Testis (tissue), 2 donors: ENCODE measurements around the gene TAAR5.

Source experiments
- CTCF ChIP-seq, 3 experiments: fragments of 450-650 bp in 2 of 3; fragments of 200-600 bp in 1 of 3; sonication (generic) in 1 of 3; IDR thresholded peaks; one replicate each; pipeline ENCODE4 v1.5.1; 2016 to 2019; ENCODE audit warnings: antibody characterized with exemption in 3 of 3, mild to moderate bottlenecking in 2 of 3, moderate library complexity in 1 of 3
- POLR2A ChIP-seq: fragments of 450-650 bp; IDR thresholded peaks from one replicate; pipeline ENCODE4 v1.6.1; 2017; ENCODE audit warnings: antibody characterized with exemption, mild to moderate bottlenecking, moderate library complexity

- TF ChIP-seq CTCF (IDR thresholded peaks at IDR 0.05) (no peak), POLR2A (no peak)
These were observed 20.4 kb downstream of the TAAR5 start for GRCh38 chr6:132569170-132569569.
